Stimulated activated effector memory CD8-positive, alpha-beta T cell treated with anti-CD3 and anti-CD28 coated beads, Interleukin-12 subunit alpha, Interleukin-12 subunit beta, amount 100 ng/mL, for 72 hours (primary cell): ENCODE results near the gene DPP6.
"Not testable (repeated sequence)": the region's sequence is repeated elsewhere in the genome, so short reads cannot be mapped to it uniquely, and the experiment has no call there.

ENCODE experiments used
- ATAC-seq: fragments of 150-1000 bp; cut with Tn5 transposase; 2 replicates; pipeline ENCODE4 v1.10.0; 2021
- DNase-seq, 2 donors: peaks; one replicate each; pipeline ENCODE4 v3.0.0; 2021 to 2022; ENCODE audit warnings: low spot score in 2 of 2
- H3K27ac Mint-ChIP-seq: one replicate; pipeline ENCODE4 v1.8.0; 2022; ENCODE audit warnings: mild to moderate bottlenecking, mixed read lengths
- H3K36me3 Mint-ChIP-seq: one replicate; pipeline ENCODE4 v1.8.0; 2022; ENCODE audit warnings: mild to moderate bottlenecking, mixed read lengths
- H3K4me1 Mint-ChIP-seq: one replicate; pipeline ENCODE4 v1.8.0; 2022; ENCODE audit warnings: mixed read lengths
- H3K4me3 Mint-ChIP-seq: one replicate; pipeline ENCODE4 v1.8.0; 2022; ENCODE audit warnings: mild to moderate bottlenecking, mixed read lengths
- H3K9me3 Mint-ChIP-seq: one replicate; pipeline ENCODE4 v1.8.0; 2022; ENCODE audit warnings: mixed read lengths

Gene DPP6

GRCh38 chr7:154117411-154118390 is 65.5 kb downstream of the DPP6 start:
- not testable (repeated sequence) for DNase-seq, H3K36me3 Mint-ChIP-seq, H3K4me1 Mint-ChIP-seq, H3K4me3 Mint-ChIP-seq, H3K27ac Mint-ChIP-seq
- peak; percentile 36 for ATAC-seq
- H3K9me3 Mint-ChIP-seq = peaks cover 11% of the 10 kb centered on the region

- ATAC-seq = not testable (repeated sequence)
Measured at GRCh38 chr7:154120825-154121224, 68.6 kb downstream of the DPP6 start.

GRCh38 chr7:154122720-154123119 is 70.5 kb downstream of the DPP6 start:
- not testable (repeated sequence) for H3K4me1 Mint-ChIP-seq, H3K27ac Mint-ChIP-seq, H3K36me3 Mint-ChIP-seq, DNase-seq, H3K4me3 Mint-ChIP-seq, H3K9me3 Mint-ChIP-seq, ATAC-seq

More at GRCh38 chr7:154120825-154121224, 68.6 kb downstream of the DPP6 start:
- peaks cover 14% of the 10 kb centered on the region for H3K9me3 Mint-ChIP-seq
- DNase-seq, H3K4me3 Mint-ChIP-seq, H3K36me3 Mint-ChIP-seq, H3K27ac Mint-ChIP-seq, H3K4me1 Mint-ChIP-seq: not testable (repeated sequence)

GRCh38 chr7:154123397-154123796 is 71.2 kb downstream of the DPP6 start:
- not testable (repeated sequence) for DNase-seq, H3K4me3 Mint-ChIP-seq, H3K4me1 Mint-ChIP-seq, H3K9me3 Mint-ChIP-seq, H3K36me3 Mint-ChIP-seq, ATAC-seq, H3K27ac Mint-ChIP-seq

GRCh38 chr7:154129142-154129541 is 76.9 kb downstream of the DPP6 start:
- not testable (repeated sequence) for H3K9me3 Mint-ChIP-seq, H3K27ac Mint-ChIP-seq, DNase-seq, H3K4me3 Mint-ChIP-seq, ATAC-seq, H3K4me1 Mint-ChIP-seq, H3K36me3 Mint-ChIP-seq

- not testable (repeated sequence) for H3K27ac Mint-ChIP-seq, DNase-seq, H3K4me3 Mint-ChIP-seq, H3K4me1 Mint-ChIP-seq, H3K9me3 Mint-ChIP-seq, H3K36me3 Mint-ChIP-seq, ATAC-seq
Measured at GRCh38 chr7:154132617-154133016, 80.4 kb downstream of the DPP6 start.

GRCh38 chr7:154133703-154134277 is 81.6 kb downstream of the DPP6 start:
- not testable (repeated sequence) for H3K4me1 Mint-ChIP-seq, ATAC-seq, H3K36me3 Mint-ChIP-seq, DNase-seq, H3K4me3 Mint-ChIP-seq, H3K27ac Mint-ChIP-seq, H3K9me3 Mint-ChIP-seq

- not testable (repeated sequence) for H3K9me3 Mint-ChIP-seq, ATAC-seq
Measured at GRCh38 chr7:154134698-154135097, 82.5 kb downstream of the DPP6 start.

GRCh38 chr7:154135646-154136045 is 83.4 kb downstream of the DPP6 start:
- H3K27ac Mint-ChIP-seq, H3K36me3 Mint-ChIP-seq, H3K4me1 Mint-ChIP-seq, DNase-seq, ATAC-seq, H3K4me3 Mint-ChIP-seq, H3K9me3 Mint-ChIP-seq: not testable (repeated sequence)

More at GRCh38 chr7:154134698-154135097, 82.5 kb downstream of the DPP6 start:
- not testable (repeated sequence) for H3K36me3 Mint-ChIP-seq, DNase-seq, H3K27ac Mint-ChIP-seq, H3K4me3 Mint-ChIP-seq, H3K4me1 Mint-ChIP-seq

- H3K36me3 Mint-ChIP-seq, H3K4me3 Mint-ChIP-seq, H3K4me1 Mint-ChIP-seq, H3K9me3 Mint-ChIP-seq, DNase-seq, ATAC-seq, H3K27ac Mint-ChIP-seq: not testable (repeated sequence)
Measured at GRCh38 chr7:154145922-154146706, 93.9 kb downstream of the DPP6 start.

- DNase-seq, ATAC-seq, H3K36me3 Mint-ChIP-seq, H3K9me3 Mint-ChIP-seq, H3K4me1 Mint-ChIP-seq, H3K4me3 Mint-ChIP-seq, H3K27ac Mint-ChIP-seq: not testable (repeated sequence)
Measured at GRCh38 chr7:154146707-154147038, 94.5 kb downstream of the DPP6 start.

- not testable (repeated sequence) for H3K36me3 Mint-ChIP-seq, DNase-seq, H3K27ac Mint-ChIP-seq, H3K4me3 Mint-ChIP-seq, H3K9me3 Mint-ChIP-seq, H3K4me1 Mint-ChIP-seq
- ATAC-seq = peak; percentile 22
Measured at GRCh38 chr7:154148791-154149516, 96.8 kb downstream of the DPP6 start.

- not testable (repeated sequence) for H3K9me3 Mint-ChIP-seq, H3K4me1 Mint-ChIP-seq, DNase-seq, ATAC-seq, H3K4me3 Mint-ChIP-seq, H3K36me3 Mint-ChIP-seq, H3K27ac Mint-ChIP-seq
Measured at GRCh38 chr7:154150656-154151055, 98.5 kb downstream of the DPP6 start.

GRCh38 chr7:154151306-154151705 is 99.1 kb downstream of the DPP6 start:
- H3K27ac Mint-ChIP-seq, H3K9me3 Mint-ChIP-seq, H3K4me3 Mint-ChIP-seq, H3K36me3 Mint-ChIP-seq, H3K4me1 Mint-ChIP-seq, DNase-seq: not testable (repeated sequence)
- ATAC-seq = peak; percentile 6

- not testable (repeated sequence) for DNase-seq, H3K36me3 Mint-ChIP-seq, H3K27ac Mint-ChIP-seq, H3K4me3 Mint-ChIP-seq, H3K4me1 Mint-ChIP-seq, H3K9me3 Mint-ChIP-seq
- peak; percentile 48 for ATAC-seq
Measured at GRCh38 chr7:154155928-154156327, 103.7 kb downstream of the DPP6 start.
